ENCODE results near the gene KCND3.

The KCND3 gene

DNA sequence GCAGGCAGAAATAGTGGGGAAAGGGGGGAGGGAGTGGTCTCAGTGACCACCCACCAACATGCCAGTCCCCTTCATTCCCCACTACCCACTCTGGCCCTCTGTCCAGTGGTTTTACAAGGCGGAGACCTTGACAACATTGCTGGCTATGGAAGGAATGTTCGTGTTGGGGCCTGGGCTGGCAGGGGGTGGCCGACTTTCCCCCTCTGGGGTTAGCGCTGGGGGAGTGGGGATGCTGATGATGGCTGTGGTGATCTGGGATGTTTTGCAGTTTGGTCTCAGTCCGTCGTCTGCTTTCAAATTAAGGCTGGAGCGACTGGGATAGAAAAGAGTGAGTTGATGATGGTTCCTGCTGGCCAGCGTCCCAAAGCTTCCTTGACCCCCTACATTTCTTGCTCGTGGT is 213.5 kb downstream of the KCND3 start:
- TF ChIP-seq, protein P1, sequence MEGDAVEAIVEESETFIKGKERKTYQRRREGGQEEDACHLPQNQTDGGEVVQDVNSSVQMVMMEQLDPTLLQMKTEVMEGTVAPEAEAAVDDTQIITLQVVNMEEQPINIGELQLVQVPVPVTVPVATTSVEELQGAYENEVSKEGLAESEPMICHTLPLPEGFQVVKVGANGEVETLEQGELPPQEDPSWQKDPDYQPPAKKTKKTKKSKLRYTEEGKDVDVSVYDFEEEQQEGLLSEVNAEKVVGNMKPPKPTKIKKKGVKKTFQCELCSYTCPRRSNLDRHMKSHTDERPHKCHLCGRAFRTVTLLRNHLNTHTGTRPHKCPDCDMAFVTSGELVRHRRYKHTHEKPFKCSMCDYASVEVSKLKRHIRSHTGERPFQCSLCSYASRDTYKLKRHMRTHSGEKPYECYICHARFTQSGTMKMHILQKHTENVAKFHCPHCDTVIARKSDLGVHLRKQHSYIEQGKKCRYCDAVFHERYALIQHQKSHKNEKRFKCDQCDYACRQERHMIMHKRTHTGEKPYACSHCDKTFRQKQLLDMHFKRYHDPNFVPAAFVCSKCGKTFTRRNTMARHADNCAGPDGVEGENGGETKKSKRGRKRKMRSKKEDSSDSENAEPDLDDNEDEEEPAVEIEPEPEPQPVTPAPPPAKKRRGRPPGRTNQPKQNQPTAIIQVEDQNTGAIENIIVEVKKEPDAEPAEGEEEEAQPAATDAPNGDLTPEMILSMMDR (IDR thresholded peaks at IDR 0.05; ENCODE audit: low read depth, low read length, missing control alignments), result no peak
- no peak overlapping the region for H3K4me3 ChIP-seq (ENCODE audit: low read depth, low read length)
- no peak for DNase-seq (ENCODE audit: low read depth)

DNA sequence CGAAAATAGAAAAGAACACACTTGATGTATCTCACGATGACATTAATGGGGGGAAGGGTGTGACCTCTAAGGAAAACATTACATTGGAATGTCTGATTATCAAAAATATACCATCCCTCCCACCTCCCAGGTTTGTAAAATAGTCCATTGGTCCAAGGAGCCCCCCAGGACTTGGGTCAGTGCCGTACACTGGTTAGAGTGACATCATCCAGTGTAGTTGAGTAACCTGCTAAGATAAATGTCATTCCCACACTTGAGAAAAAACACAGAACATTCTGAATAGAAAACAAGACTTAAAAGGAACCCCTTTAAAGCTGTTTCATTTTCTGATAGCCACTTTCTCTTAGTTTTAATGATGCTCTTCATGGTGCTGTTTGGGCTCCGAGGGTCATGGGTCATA is 218.6 kb downstream of the KCND3 start:
- no peak for DNase-seq (ENCODE audit: low read depth)
- H3K4me3 ChIP-seq (ENCODE audit: low read depth, low read length), result no peak overlapping the region
- TF ChIP-seq, protein P1 (IDR thresholded peaks at IDR 0.05; ENCODE audit: low read depth, low read length, missing control alignments), result no peak

DNA sequence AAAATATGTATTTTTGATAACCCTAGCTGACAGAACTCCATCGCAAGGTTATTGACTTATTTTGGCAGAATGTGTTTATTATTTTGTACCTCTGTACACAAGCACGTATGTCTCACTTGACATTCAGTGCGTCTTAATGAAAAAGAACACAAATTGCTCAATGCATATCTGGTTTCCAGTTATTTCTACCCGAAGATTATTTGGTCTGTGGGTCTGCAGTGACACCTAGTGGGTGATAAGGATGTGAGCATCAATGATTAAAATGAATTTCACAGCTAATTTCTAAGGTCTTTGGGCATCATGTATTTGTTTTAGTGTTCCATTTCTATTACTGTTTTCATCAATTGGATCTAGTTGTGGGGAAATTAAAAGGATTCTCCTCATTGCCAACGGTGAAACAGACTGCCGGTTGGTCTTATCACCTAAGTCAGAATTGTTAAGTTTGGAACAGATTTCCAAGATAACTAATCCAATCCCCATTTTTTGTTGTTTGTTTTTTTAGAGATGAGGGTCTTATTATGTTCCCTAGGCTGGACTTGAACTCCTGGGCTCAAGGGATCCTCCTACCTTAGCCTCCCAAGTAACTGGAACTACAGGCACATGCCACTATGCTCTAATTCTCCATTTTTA is 219.8 kb downstream of the KCND3 start:
- H3K4me3 ChIP-seq (ENCODE audit: low read depth, low read length), result no peak overlapping the region
- TF ChIP-seq, protein P1 (IDR thresholded peaks at IDR 0.05; ENCODE audit: low read depth, low read length, missing control alignments), result peak; percentile 65
- peak; percentile 42 for DNase-seq (ENCODE audit: low read depth)

DNA sequence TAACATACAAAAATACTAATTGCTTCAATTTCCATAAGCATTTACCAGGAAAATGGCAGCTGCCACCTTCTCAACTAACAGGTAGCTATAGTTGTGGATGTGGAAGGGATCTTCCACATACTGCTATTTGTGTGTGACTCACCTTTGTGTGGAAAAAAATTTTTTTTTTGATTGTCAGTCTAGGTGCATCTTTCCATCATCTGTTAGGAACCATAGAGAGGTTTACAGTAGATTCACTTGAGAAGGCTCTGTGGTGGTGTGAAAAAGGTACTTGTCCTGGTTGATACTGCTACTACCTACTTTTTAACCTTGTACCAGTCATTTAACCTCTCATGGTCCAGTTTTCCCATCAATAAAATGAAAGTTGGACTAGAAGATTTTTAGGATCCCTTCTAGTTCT is 220.8 kb downstream of the KCND3 start:
- H3K4me3 ChIP-seq (ENCODE audit: low read depth, low read length), result no peak overlapping the region
- DNase-seq (ENCODE audit: low read depth), result no peak
- TF ChIP-seq, protein P1 (IDR thresholded peaks at IDR 0.05; ENCODE audit: low read depth, low read length, missing control alignments), result no peak

DNA sequence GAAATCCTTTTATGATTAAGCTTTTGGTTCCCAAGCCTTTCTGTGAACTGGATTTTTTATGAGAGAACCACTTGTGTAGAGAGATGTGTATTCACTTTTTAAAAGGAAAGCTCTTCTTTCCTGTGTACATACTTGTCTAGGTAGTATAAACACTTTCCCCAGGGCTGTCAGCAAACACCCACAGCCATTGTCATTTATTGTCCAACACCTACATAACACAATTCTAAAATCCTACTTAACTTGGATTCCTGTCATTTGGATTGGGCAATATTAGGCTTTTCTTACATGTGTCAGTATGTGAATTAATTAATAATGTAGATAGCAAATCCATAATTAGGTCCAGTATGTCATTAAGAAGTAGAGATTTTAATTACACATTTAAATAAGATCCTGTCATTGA is 221.4 kb downstream of the KCND3 start:
- no peak for DNase-seq (ENCODE audit: low read depth)
- TF ChIP-seq, protein P1 (IDR thresholded peaks at IDR 0.05; ENCODE audit: low read depth, low read length, missing control alignments), result no peak
- H3K4me3 ChIP-seq (ENCODE audit: low read depth, low read length), result no peak overlapping the region

DNA sequence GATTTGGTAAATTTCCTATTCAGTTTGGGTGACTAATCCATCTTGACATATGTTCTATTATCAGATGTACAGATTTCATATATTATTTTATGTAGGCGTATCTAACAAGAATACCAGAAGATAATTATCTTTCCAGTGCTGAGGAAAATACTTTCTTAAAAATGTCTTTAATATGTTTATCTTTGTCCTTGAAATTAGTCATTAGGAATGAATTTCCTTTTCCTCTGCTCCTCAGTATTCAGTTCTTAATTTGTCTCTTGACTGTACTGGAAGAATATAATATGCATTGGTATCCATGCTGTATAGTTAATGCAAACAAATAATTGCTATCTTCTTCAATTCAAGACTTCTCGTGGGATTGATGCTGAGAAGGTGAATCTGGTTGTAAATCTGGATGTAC is 227.1 kb downstream of the KCND3 start:
- DNase-seq (ENCODE audit: low read depth), result no peak
- no peak overlapping the region for H3K4me3 ChIP-seq (ENCODE audit: low read depth, low read length)
- TF ChIP-seq, protein P1 (IDR thresholded peaks at IDR 0.05; ENCODE audit: low read depth, low read length, missing control alignments), result no peak

DNA sequence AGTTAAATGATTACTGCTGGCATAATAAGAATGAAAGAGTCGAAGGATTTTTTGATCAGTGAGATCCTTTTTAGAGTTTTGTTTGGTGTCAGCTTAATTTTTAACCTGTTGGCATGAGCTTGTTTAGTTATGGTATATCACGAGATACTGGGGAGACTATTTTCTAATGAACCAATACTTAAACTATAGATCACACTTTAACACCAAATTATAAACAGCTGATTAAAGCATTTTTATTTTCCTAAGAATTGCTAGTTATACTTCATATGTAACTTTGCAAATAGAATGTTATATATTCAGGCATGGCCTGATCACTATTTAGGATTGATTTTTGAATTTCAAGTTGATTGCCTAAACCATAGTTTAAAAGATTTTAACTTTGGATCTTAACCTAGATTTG is 227.8 kb downstream of the KCND3 start:
- TF ChIP-seq, protein P1 (IDR thresholded peaks at IDR 0.05; ENCODE audit: low read depth, low read length, missing control alignments), result no peak
- DNase-seq (ENCODE audit: low read depth), result no peak
- no peak overlapping the region for H3K4me3 ChIP-seq (ENCODE audit: low read depth, low read length)
